Liver (tissue), 3 donors: ENCODE results near the gene LRRC10.

Experiments
- HNF4A ChIP-seq, 2 donors: conservative IDR thresholded peaks; 2 replicates each; pipeline ENCODE4 v1.6.1; 2016; ENCODE audit warnings: antibody characterized with exemption in 2 of 2, mild to moderate bottlenecking in 2 of 2
- SP1 ChIP-seq: IDR thresholded peaks from 2 replicates; pipeline ENCODE4 v1.6.1; 2018; ENCODE audit warnings: antibody characterized with exemption, mild to moderate bottlenecking
- YY1 ChIP-seq: IDR thresholded peaks from 2 replicates; pipeline ENCODE4 v1.6.1; 2016; ENCODE audit warnings: antibody characterized with exemption, mild to moderate bottlenecking
- TF ChIP-seq, protein P1 (sequence below): fragments of 150-350 bp; IDR thresholded peaks from 2 replicates; pipeline ENCODE4 v1.5.1; 2017; ENCODE audit warnings: improper control_type of control experiment, low read depth, low read length; ENCODE audit not compliant: missing input control
- TF ChIP-seq, protein P2 (sequence below): IDR thresholded peaks from 2 replicates; pipeline ENCODE4 v1.6.1; 2016; ENCODE audit warnings: antibody characterized with exemption
- donor health status: healthy.
- donor health status: healthy.

DNA sequence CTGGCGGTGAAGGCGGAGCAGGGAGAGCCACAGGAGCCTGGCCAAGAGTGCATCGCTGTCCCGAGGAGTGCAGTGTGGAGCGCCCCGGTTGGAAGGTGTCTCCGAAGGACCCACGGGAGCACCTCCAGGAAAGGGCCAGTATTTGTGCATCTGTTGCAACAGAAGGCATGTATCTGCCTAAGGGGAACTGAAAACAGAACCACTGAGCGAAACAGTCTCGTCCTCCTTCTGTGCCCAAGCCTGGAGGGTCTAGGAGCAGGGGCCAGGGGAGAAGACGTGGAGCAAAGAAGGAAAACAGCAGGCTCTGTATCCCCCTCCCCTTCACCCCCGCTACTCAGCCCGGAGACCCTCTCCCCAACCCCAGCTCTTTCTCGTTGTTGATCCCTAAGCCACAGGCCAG, 5.3 kb upstream of the LRRC10 start:
- TF ChIP-seq, protein P1, sequence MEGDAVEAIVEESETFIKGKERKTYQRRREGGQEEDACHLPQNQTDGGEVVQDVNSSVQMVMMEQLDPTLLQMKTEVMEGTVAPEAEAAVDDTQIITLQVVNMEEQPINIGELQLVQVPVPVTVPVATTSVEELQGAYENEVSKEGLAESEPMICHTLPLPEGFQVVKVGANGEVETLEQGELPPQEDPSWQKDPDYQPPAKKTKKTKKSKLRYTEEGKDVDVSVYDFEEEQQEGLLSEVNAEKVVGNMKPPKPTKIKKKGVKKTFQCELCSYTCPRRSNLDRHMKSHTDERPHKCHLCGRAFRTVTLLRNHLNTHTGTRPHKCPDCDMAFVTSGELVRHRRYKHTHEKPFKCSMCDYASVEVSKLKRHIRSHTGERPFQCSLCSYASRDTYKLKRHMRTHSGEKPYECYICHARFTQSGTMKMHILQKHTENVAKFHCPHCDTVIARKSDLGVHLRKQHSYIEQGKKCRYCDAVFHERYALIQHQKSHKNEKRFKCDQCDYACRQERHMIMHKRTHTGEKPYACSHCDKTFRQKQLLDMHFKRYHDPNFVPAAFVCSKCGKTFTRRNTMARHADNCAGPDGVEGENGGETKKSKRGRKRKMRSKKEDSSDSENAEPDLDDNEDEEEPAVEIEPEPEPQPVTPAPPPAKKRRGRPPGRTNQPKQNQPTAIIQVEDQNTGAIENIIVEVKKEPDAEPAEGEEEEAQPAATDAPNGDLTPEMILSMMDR, result no peak
- no peak for TF ChIP-seq HNF4A (conservative IDR thresholded peaks at IDR 0.05)
- TF ChIP-seq SP1, result no peak
- TF ChIP-seq, protein P2, sequence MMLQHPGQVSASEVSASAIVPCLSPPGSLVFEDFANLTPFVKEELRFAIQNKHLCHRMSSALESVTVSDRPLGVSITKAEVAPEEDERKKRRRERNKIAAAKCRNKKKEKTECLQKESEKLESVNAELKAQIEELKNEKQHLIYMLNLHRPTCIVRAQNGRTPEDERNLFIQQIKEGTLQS, result no peak
- TF ChIP-seq YY1, result no peak
